GM12878 (cell line): Measurements from ENCODE around the gene SYNGR3. TPM values are rescaled to one million over a fixed set of nuclear protein-coding genes. Genes with fewer than 3 reads are reported as not detected.
A peak's percentile ranks its signal among the peaks of the same experiment; 100 is the strongest.

Source experiments
- BACH1 ChIP-seq: fragments of 450-650 bp; IDR thresholded peaks from 2 replicates; pipeline ENCODE4 v1.6.1; 2017; ENCODE audit warnings: mild to moderate bottlenecking, borderline replicate concordance
- BCL3 ChIP-seq: IDR thresholded peaks from 2 replicates; pipeline ENCODE4 v1.6.1; 2011; ENCODE audit warnings: borderline replicate concordance, low read depth, mild to moderate bottlenecking, moderate library complexity, low read length; ENCODE audit not compliant: insufficient read depth, poor library complexity, severe bottlenecking
- CREB1 ChIP-seq: IDR thresholded peaks from 2 replicates; pipeline ENCODE4 v1.6.1; 2012; ENCODE audit warnings: low read depth, mild to moderate bottlenecking, inconsistent platforms
- CREM ChIP-seq: IDR thresholded peaks from 2 replicates; pipeline ENCODE4 v1.6.1; 2014; ENCODE audit warnings: antibody characterized with exemption, low read depth
- IKZF2 ChIP-seq, 2 experiments: fragments of 450-650 bp; IDR thresholded peaks; 2 replicates each; pipeline ENCODE4 v1.6.1; 2017; ENCODE audit warnings: mild to moderate bottlenecking in 2 of 2, moderate library complexity in 2 of 2
- IRF4 ChIP-seq: IDR thresholded peaks from 2 replicates; pipeline ENCODE4 v1.6.1; 2011; ENCODE audit warnings: low read depth, low read length
- IRF5 ChIP-seq: fragments of 450-650 bp; IDR thresholded peaks from 2 replicates; pipeline ENCODE4 v1.6.1; 2017; ENCODE audit warnings: borderline replicate concordance
- KDM1A ChIP-seq: fragments of 200-600 bp; sonication (generic); IDR thresholded peaks from 2 replicates; pipeline ENCODE4 v1.6.1; 2016; ENCODE audit warnings: borderline replicate concordance
- MLLT1 ChIP-seq: fragments of 450-650 bp; IDR thresholded peaks from 2 replicates; pipeline ENCODE4 v1.6.1; 2016; ENCODE audit warnings: mild to moderate bottlenecking
- MTA2 ChIP-seq: fragments of 450-650 bp; IDR thresholded peaks from 2 replicates; pipeline ENCODE4 v1.6.1; 2016; ENCODE audit warnings: low read depth, mild to moderate bottlenecking, moderate library complexity
- MYB ChIP-seq: fragments of 150-350 bp; IDR thresholded peaks from 2 replicates; pipeline ENCODE4 v1.6.1; 2014; ENCODE audit warnings: mild to moderate bottlenecking, low read depth, low read length, borderline replicate concordance
- NFXL1 ChIP-seq: fragments of 450-650 bp; IDR thresholded peaks from 2 replicates; pipeline ENCODE4 v1.6.1; 2017; ENCODE audit warnings: antibody characterized with exemption, mild to moderate bottlenecking, borderline replicate concordance
- NR2C2 ChIP-seq: IDR thresholded peaks from 2 replicates; pipeline ENCODE4 v1.6.1; 2011; ENCODE audit warnings: borderline replicate concordance, low read depth; ENCODE audit not compliant: control insufficient read depth, insufficient read length
- PKNOX1 ChIP-seq: fragments of 450-650 bp; IDR thresholded peaks from 2 replicates; pipeline ENCODE4 v1.6.1; 2016; ENCODE audit warnings: mild to moderate bottlenecking
- RCOR1 ChIP-seq: conservative IDR thresholded peaks from 2 replicates; pipeline ENCODE4 v1.6.1; 2012; ENCODE audit warnings: low read depth, low read length, improper control_type of control experiment
- SMARCA5 ChIP-seq: fragments of 450-650 bp; IDR thresholded peaks from 2 replicates; pipeline ENCODE4 v1.6.1; 2017; ENCODE audit warnings: mild to moderate bottlenecking
- TAF1 ChIP-seq: IDR thresholded peaks from 2 replicates; pipeline ENCODE4 v1.6.1; 2011; ENCODE audit warnings: mild to moderate bottlenecking, low read depth, low read length, borderline replicate concordance
- YY1 ChIP-seq: IDR thresholded peaks from 2 replicates; pipeline ENCODE4 v1.6.1; 2011; ENCODE audit warnings: low read depth, mild to moderate bottlenecking, low read length
- ZNF384 ChIP-seq: IDR thresholded peaks from 2 replicates; pipeline ENCODE4 v1.6.1; 2012; ENCODE audit warnings: low read depth, mild to moderate bottlenecking, low read length, improper control_type of control experiment, borderline replicate concordance
- ZNF592 ChIP-seq: fragments of 450-650 bp; IDR thresholded peaks from 2 replicates; pipeline ENCODE4 v1.6.1; 2017; ENCODE audit warnings: mild to moderate bottlenecking, moderate library complexity
- ZNF622 ChIP-seq: fragments of 450-650 bp; IDR thresholded peaks from 2 replicates; pipeline ENCODE4 v1.6.1; 2017; ENCODE audit warnings: mild to moderate bottlenecking, inconsistent platforms
- ZSCAN29 ChIP-seq: fragments of 450-650 bp; IDR thresholded peaks from 2 replicates; pipeline ENCODE4 v1.6.1; 2017; ENCODE audit warnings: mild to moderate bottlenecking, moderate library complexity
- ZZZ3 ChIP-seq: IDR thresholded peaks from 2 replicates; pipeline ENCODE4 v1.6.1; 2011; ENCODE audit warnings: low read depth; ENCODE audit not compliant: control insufficient read depth, insufficient read length
- polyA plus RNA-seq, 11 experiments: library from polyadenylated mRNA; depleted of rRNA in 4 of 11; unstranded in 6 of 11; stranded (reverse) in 5 of 11; fragments of >200 nt; fragmentation: Nextera tagmentation in 4 of 11; fragmentation: Illumina TruSeq in 1 of 11; extraction: Ambion mirVana in 4 of 11; extraction: Trizol in 1 of 11; gene quantifications; 1 replicate in 1 of 11; 2 replicates in 10 of 11; pipeline versions ENCODE4 v1.2.1 to v1.2.3, GENCODE V29; 2011 to 2016; ENCODE audit warnings: inconsistent platforms in 2 of 11, missing spikeins in 2 of 11, low read depth in 1 of 11
- total RNA-seq, 4 experiments: library from RNA; depleted of rRNA in 3 of 4; stranded (reverse); fragments of >200 nt in 3 of 4; fragmentation: Illumina TruSeq in 1 of 4; extraction: Trizol in 1 of 4; gene quantifications; 2 replicates each; pipeline versions ENCODE4 v1.2.1 to v1.2.3, GENCODE V29; 2013 to 2021

The SYNGR3 gene
- total and polyA plus RNA-seq, 10 of the 15 experiments (the other 5 are each of a cell fraction or from before 2014, with no cell fraction given) = 1.2 to 18.1 (median 6.6) TPM

GRCh38 chr16:1991135-1991551 is 1.4 kb downstream of the SYNGR3 start (continued):
- TF ChIP-seq BCL3 (no peak), ZSCAN29 (no peak), IRF5 (no peak), RCOR1 (no peak), BACH1 (no peak), ZNF622 (no peak), SMARCA5 (no peak), CREM (no peak; the same call in 1 of the 2 replicates), PKNOX1 (peak; percentile 82), MTA2 (peak; percentile 26; the same call in 1 of the 2 replicates), IKZF2 (IDR thresholded peaks at IDR 0.05) (no peak; a peak in 2 of 4 replicates), MLLT1 (0 out of 2 replicates have a peak, but pooled peaks have one; percentile 18), TAF1 (0 out of 2 replicates have a peak, but pooled peaks have one; percentile 23), NFXL1 (no peak), MYB (no peak), KDM1A (no peak), NR2C2 (no peak), ZNF592 (no peak), YY1 (peak; percentile 52; the same call in 1 of the 2 replicates), ZNF384 (no peak), IRF4 (0 out of 2 replicates have a peak, but pooled peaks have one; percentile 5), CREB1 (no peak), ZZZ3 (no peak)
